Cardiac muscle cell (in vitro differentiated cells and primary cell): ENCODE results near the gene AVPR2. TPM values are rescaled to one million over a fixed set of nuclear protein-coding genes. Genes with fewer than 3 reads are reported as not detected.

Source experiments
- DNase-seq, 2 donors: peaks; one replicate each; pipeline versions ENCODE4 v3.0.0 to v3.0.0-alpha.2; 2010 to 2017; ENCODE audit warnings: low read depth in 1 of 2, low spot score in 1 of 2
- H3K27ac ChIP-seq: fragments of 200-600 bp; sonication (generic); 2 replicates; pipeline ENCODE4 v1.5.1; 2016
- H3K27me3 ChIP-seq: fragments of 200-600 bp; sonication (generic); 2 replicates; pipeline ENCODE4 v1.6.0; 2016; ENCODE audit warnings: control low read depth
- H3K36me3 ChIP-seq: fragments of 200-600 bp; sonication (generic); 2 replicates; pipeline ENCODE4 v1.5.1; 2016; ENCODE audit warnings: control low read depth
- H3K4me1 ChIP-seq: fragments of 200-600 bp; sonication (generic); 2 replicates; pipeline ENCODE4 v1.8.1; 2017; ENCODE audit warnings: low read depth, mild to moderate bottlenecking, mixed run types
- H3K4me3 ChIP-seq: fragments of 200-600 bp; sonication (generic); 2 replicates; pipeline ENCODE4 v1.5.1; 2016; ENCODE audit warnings: mild to moderate bottlenecking
- H3K9me3 ChIP-seq: fragments of 200-600 bp; sonication (generic); 2 replicates; pipeline ENCODE4 v1.5.1; 2017; ENCODE audit warnings: low read depth, mild to moderate bottlenecking, control low read depth
- CTCF ChIP-seq: IDR thresholded peaks from 2 replicates; pipeline ENCODE4 v1.5.1; 2012; ENCODE audit warnings: low read depth, mild to moderate bottlenecking, low read length
- polyA plus RNA-seq: library from polyadenylated mRNA; unstranded; fragments of >200 nt; fragmentation: Nextera tagmentation; extraction: Ambion mirVana; gene quantifications from 2 replicates; pipeline ENCODE4 v1.2.1, GENCODE V29; 2016
- total RNA-seq: library from RNA; depleted of rRNA; stranded (reverse); fragments of >200 nt; gene quantifications from 2 replicates; pipeline ENCODE4 v1.2.3, GENCODE V29; 2016

AVPR2 gene
- total and polyA plus RNA-seq, 2 experiments from 2014 or later = 0.11 TPM; not detected in 1

GRCh38 chrX:153950127-153950526 is 45.7 kb downstream of the AVPR2 start:
- no peaks in the 10 kb centered on the region for H3K9me3 ChIP-seq
- H3K36me3 ChIP-seq = peaks cover 3% of the 10 kb centered on the region

GRCh38 chrX:153951683-153952372 is 47.4 kb downstream of the AVPR2 start:
- Histone ChIP-seq H3K27ac (no peak overlapping the region), H3K36me3 (peaks cover 3% of the 10 kb centered on the region), H3K27me3 (no peaks in the 10 kb centered on the region), H3K9me3 (no peaks in the 10 kb centered on the region), H3K4me3 (no peak overlapping the region), H3K4me1 (no peaks in the 10 kb centered on the region)
- TF ChIP-seq CTCF = no peak
- DNase-seq = no peak

More at GRCh38 chrX:153950127-153950526, 45.7 kb downstream of the AVPR2 start:
- no peak for TF ChIP-seq CTCF
- Histone ChIP-seq H3K27ac (no peak overlapping the region), H3K27me3 (no peaks in the 10 kb centered on the region), H3K4me1 (no peaks in the 10 kb centered on the region), H3K4me3 (no peak overlapping the region)
- DNase-seq = no peak

GRCh38 chrX:153952373-153953026 is 48.0 kb downstream of the AVPR2 start:
- peaks cover 3% of the 10 kb centered on the region for H3K36me3 ChIP-seq
- H3K9me3 ChIP-seq = no peaks in the 10 kb centered on the region
- no peak for TF ChIP-seq CTCF
- no peaks in the 10 kb centered on the region for H3K4me1 ChIP-seq
- H3K4me3 ChIP-seq = no peak overlapping the region
- H3K27me3 ChIP-seq = no peaks in the 10 kb centered on the region
- peak overlapping the region; percentile 78 for H3K27ac ChIP-seq
- DNase-seq = no peak

- H3K9me3 ChIP-seq = no peaks in the 10 kb centered on the region
- no peaks in the 10 kb centered on the region for H3K27me3 ChIP-seq
- H3K4me3 ChIP-seq = no peak overlapping the region
- H3K27ac ChIP-seq = peak overlapping the region; percentile 78
- TF ChIP-seq CTCF = peak; percentile 81
- peaks cover 3% of the 10 kb centered on the region for H3K36me3 ChIP-seq
- DNase-seq = peak; percentile 65 to 69
- H3K4me1 ChIP-seq = no peaks in the 10 kb centered on the region
These were observed 48.9 kb downstream of the AVPR2 start for GRCh38 chrX:153953342-153953830.

GRCh38 chrX:153953892-153954557 is 49.6 kb downstream of the AVPR2 start:
- DNase-seq = no peak
- TF ChIP-seq CTCF = no peak
- Histone ChIP-seq H3K27ac (peak overlapping the region; percentile 71), H3K4me3 (no peak overlapping the region), H3K9me3 (no peaks in the 10 kb centered on the region), H3K4me1 (no peaks in the 10 kb centered on the region), H3K27me3 (no peaks in the 10 kb centered on the region), H3K36me3 (peaks cover 3% of the 10 kb centered on the region)
